EL (cell line): ENCODE data around the gene GTPBP3.

ENCODE experiments used
- DNase-seq: peaks from one replicate; pipeline ENCODE4 v3.0.0-alpha.2; 2016

GTPBP3 gene

GRCh38 chr19:17389288-17389687 is 51.9 kb downstream of the GTPBP3 start:
- no peak for DNase-seq

DNA sequence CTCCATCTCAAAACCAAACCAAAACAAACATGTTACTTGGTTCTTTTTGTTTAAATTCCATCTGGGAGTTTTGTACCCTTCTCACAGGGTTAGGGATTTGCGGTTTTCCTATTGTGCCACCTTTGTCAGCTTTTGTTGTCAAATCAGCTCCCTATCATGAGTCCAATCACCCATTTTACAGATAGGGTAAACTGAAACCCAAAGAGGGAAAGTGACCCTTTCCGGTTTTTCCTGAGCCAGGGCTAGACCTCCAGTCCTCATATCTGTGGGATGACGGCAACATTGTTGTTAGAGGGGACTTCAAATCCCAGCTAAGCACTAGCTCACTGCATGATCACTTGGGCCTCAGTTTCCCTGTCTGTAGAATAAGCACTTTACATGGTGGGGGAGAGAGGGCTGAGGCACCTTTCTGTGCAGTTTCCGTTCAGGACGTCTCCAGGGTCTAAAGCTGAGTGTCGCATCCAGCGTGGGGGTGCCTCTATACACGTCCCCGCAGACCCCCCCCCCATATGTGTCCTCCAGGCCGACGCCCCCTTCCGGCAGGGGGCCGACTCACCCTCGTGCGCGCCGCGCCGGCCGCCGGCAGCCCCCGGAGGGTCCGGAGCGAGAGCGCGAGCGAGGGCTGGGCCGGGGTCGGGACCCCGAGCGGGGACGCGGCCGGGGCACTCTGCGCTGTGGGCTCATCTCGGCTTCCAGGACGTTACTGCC is 52.8 kb downstream of the GTPBP3 start:
- no peak for DNase-seq

DNA sequence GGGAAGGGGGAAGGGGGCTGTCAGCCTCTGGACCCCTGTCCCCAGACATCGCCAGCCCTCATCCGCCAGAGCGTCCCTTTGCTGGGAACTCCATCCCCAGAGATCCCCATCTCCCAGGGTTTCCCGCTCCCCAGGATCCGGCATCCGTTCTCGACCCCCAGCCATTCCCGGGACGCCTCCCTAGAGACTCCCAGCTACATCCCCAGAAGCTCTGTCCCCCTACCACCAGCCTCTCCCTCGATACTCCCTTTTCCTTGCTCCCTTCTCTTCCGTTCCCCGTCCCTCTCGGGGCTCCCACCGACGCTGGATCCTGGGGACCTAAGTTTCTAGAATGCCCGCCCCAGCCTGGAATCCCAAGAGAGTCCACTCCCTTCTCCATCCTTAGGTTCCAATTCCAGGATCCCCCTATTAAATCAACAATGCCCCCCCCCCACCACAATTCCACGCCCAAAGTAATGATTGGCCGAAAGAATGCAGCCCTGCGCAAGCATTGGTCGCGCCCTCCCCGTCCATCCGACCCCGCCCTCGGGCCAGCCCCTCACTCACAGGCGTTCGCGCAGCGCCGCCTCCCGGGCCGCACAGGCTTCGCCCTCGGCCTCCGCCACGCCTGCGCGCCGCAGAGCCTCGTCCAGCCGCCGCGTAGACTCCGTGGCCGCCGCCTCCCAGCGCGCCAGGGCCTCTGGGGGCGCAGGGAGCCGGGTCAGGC is 53.5 kb downstream of the GTPBP3 start:
- peak; percentile 92 for DNase-seq

- no peak for DNase-seq
Measured at GRCh38 chr19:17391371-17392151, 54.2 kb downstream of the GTPBP3 start.
